Activated CD8-positive, alpha-beta memory T cell treated with anti-CD3 and anti-CD28 coated beads for 4 hours (primary cell): Measurements from ENCODE around the gene KDM4C.

Source experiments
- DNase-seq, 2 donors: peaks; one replicate each; pipeline ENCODE4 v3.0.0-alpha.2; 2020; ENCODE audit warnings: low read depth in 2 of 2

Gene KDM4C

DNA sequence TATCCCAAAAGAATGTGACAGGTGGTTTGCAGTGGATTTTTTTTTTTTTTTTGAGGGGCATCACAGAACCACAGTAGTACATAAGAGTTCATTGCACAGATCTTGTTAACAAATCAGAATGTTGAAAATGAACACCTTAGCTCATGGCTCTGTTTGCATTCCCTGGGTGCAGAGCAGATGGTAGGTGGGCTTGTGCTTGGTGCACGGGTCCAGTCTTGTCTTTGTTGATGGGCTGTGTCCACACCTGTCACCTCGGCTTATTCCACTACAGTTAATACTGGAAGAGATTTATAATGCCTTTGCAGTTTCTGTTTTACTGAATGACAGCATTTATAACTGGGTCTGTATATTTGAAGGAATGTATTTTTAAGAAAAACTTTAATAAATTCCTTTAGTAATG lies 146.6 kb downstream of the KDM4C start:
- DNase-seq: no peak

DNA sequence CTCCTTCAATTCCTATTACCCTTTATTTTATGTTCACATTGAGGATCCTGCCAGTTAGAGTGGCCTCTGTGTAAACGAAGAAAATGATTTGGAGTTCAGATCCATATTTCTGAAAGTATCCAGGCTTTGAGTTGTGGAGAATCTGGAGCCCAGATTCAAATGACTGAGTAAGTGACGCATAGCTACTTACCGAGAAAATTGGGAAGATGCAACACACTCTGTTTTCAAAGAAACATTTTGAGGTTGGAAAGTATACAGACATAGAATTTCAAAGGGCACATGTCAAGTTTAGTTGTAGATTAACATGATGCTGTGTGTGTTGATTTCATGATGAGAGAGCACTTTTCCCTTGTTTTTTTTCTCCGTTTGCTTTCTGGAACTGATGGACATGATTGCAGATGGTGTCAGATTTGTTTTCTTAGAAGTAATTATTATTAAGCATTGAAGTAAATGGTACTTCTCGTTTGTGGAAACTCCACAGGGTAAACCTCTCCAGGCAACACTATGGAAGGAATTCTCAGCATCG lies 148.1 kb downstream of the KDM4C start:
- no peak for DNase-seq

DNA sequence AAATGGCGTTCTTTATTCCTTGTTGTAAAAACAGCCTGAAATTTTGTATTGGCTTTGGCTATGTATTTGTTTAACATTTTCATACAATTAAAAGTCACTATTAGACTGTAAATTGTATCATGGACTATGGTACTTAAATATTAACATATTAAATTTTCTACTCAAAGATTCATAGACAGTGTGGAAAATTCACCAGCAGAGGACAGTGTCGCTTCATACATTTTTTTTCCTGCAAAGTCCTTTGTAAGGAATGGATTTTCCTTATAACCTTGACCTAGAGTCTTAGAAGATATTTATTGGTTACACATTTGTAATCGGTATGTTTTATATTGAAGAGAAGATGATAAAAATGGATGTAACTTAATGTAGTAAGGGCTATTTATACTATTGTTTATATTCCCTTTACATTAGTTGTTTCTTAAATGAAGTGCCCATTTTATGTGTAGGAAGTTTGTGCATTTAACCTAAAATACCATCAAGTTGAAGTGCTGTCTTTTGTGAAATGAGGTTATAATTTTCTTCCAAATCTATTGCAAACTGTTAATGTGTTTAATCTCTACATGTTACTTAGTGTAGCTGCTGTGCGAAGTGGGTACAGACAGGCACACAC lies 150.1 kb downstream of the KDM4C start:
- no peak for DNase-seq

- DNase-seq: no peak
These were observed 151.4 kb downstream of the KDM4C start for GRCh38 chr9:6909181-6909580.

DNA sequence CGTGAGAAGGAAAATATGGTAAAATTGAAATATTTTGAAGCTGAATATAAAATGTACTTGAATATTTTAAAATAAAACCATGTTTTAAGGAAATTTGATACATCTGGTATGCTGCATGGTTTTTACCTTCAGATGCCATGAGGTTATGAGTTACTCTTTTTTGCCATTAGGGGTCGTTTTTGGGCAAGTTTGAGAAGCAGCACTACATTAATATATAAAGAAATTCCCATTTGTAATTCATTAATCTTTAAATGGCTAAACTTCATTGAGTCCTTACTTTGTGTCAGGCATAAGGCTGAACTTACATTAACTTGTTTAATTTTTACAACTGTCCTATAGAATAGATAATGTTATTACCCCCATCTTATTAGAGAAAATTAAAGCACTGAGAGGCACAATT lies 152.3 kb downstream of the KDM4C start:
- no peak for DNase-seq

DNA sequence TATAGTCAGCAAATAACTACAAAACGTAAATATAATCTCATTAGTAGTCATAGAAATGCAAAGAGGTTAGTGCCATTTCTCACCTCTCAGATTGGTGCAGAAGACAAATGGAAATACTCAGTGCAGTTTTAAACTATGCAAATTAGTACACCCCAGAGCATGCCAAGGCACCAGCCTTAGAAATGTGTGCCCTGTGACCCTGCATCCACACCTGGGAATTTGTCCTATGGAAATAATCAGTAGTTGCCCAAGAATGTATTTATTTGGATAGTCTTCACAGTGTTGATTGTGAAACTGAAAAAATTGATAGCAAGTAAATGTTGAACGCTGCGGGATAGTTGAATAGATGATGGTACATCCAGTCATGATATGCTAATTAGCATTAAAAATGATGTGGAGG lies 152.7 kb downstream of the KDM4C start:
- no peak for DNase-seq

- no peak for DNase-seq
These were observed 154.3 kb downstream of the KDM4C start for GRCh38 chr9:6911901-6912638.

DNA sequence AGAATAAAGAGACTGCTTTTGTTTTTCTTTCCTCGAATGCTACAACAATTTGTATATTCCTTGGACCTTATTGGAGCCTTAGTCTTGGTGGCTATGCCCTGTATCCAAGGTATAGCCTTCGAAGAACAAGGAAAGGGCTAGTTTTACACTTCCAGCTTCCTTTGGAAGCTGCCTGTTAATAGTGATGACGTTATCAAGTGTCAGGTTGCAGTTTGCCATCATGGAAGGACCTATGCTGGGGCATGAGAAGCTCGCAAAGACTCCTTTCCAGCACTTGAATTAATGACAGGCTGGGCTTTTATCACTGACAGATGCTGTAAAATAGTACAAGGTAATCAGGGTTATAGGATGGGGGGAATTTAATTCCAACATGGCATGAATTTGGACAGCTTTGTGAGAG lies 157.9 kb downstream of the KDM4C start:
- DNase-seq: no peak

DNA sequence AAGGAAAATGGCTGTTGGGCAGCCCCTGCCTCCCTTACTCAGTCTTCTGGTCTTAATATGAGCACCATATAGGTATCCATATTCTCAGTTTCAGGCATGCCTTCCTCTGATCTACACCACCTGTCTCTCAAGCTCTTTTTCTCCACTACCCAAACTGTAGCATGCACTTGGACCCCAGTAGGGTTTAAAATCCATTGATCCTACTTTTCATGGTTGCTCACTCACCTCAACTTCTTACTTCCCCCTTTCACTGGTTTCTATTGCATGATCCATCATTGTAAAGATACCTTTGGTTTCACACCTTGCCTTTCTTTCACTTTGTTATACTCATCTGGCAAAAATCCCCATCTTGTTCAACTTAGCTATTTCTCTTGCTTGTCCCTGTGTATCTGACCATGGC lies 159.4 kb downstream of the KDM4C start:
- no peak for DNase-seq

GRCh38 chr9:6920041-6920440 lies 162.3 kb downstream of the KDM4C start:
- no peak for DNase-seq

DNA sequence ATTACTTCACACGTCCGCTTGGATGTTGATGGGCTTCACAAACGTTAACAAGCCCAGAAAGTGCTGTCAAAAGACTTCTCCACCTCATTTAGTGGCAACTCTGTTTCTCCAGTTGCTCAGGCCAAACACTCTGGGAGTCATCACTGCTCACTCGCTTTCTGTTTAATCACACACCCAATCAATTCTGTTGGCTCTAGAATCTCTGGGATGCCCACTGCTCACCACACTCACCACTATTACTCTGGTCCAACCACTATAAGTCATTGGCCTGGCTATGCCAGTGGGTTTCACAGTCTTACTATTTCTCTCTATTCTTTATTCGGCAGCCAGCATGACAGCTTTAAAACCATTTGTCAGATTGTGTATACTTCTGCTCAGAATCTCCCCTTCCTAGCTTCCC lies 163.5 kb downstream of the KDM4C start:
- DNase-seq: no peak

- DNase-seq: no peak
These were observed 164.4 kb downstream of the KDM4C start for GRCh38 chr9:6922124-6922676.

DNA sequence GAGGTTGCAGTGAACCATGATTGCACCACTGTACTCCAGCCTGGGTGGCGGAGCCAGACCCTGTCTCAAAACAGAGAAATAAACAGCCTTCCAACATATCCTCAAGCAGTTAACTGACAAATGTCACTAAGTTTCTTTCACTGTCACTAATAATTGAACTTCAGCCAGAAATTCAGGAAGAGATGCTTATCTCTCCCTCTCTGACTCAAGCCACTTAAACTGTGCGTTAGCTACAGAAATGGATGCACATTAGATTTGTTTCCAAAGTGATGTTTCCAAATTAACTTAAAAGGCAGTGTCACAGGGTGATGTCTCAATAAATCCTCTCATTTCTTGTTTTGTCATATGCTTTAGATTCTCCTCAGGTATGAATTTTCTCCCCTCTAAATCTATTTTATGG lies 164.9 kb downstream of the KDM4C start:
- DNase-seq: no peak

DNA sequence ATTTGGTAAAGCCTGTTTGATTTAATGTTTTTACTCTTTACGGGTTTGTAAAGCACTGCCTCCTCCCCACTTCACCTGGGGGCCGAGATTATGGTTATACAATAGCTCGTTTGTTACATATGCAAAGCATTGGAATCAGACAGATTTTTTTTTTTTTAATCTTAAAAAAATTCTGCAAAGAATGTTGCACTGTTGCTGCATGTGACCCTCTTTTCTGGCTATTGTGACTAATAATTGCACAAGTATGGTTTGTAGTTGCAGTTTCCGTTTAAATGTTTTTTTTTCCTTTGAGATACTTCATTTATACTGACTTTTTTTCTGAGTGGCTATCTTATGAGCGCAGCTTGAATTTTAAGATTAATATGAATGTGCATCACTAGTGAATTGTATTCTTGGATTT lies 165.3 kb downstream of the KDM4C start:
- no peak for DNase-seq

- no peak for DNase-seq
These were observed 166.4 kb downstream of the KDM4C start for GRCh38 chr9:6924149-6924548.

- no peak for DNase-seq
These were observed 167.3 kb downstream of the KDM4C start for GRCh38 chr9:6924988-6925563.

DNA sequence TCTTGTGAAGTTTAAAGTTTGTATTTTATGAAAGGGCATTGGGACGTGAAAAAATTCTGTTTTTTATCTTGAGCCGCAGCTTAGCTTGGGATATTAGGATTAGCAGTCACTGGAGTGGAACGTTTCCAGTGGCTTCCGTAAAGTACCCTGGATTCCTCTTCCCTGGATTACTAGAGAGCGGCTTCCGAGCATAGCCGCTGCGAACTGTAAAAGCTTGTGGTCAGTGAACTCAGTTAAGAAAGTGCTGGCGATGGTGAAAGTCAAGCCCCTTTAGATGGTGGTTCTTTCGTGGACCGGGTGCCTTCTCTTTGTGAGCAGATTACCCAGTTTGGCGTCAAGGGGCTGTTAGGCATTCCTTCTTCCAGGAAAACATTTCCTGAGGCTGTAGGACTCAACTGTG lies 168.1 kb downstream of the KDM4C start:
- no peak for DNase-seq

DNA sequence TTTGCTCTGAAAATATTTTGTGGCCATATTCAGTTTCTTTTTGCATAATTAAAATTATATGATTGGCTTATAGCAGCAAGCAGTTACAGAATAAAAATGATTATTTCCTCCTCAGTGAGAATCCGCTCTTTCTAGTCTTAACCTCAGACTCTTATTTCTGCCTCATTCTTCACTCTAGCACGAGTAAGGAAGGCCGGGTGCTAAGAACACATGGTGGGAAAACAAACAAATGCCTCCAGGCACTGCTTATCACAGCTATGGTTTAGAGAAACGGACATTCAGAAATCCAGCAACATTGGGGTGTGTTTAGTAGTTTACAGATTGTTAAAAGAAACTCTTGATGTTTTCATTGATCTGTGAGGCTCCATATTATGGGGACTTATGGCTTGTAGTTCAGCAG lies 168.7 kb downstream of the KDM4C start:
- no peak for DNase-seq

GRCh38 chr9:6927838-6928237 lies 170.1 kb downstream of the KDM4C start:
- DNase-seq: no peak

GRCh38 chr9:6928863-6929262 lies 171.1 kb downstream of the KDM4C start:
- no peak for DNase-seq

- no peak for DNase-seq
These were observed 171.9 kb downstream of the KDM4C start for GRCh38 chr9:6929441-6930215.

GRCh38 chr9:6930827-6931226 lies 173.1 kb downstream of the KDM4C start:
- DNase-seq: no peak
